ENCODE results near the gene LYSMD2. TPM values are rescaled to one million over a fixed set of nuclear protein-coding genes. Genes with fewer than 3 reads are reported as not detected.

Gene LYSMD2
- total and polyA plus RNA-seq, 9 of the 15 experiments (the other 6 are each of a cell fraction or from before 2014, with no cell fraction given): 4.3 to 30.3 (median 9.8) TPM

- TF ChIP-seq FOXP4 (CRISPR knock-in tag; IDR thresholded peaks at IDR 0.05; ENCODE audit: borderline replicate concordance) (no peak), FOXM1 (IDR thresholded peaks at IDR 0.05; ENCODE audit: low read depth) (peak; percentile 58; the same call in 1 of the 2 replicates), FOXM1 (CRISPR knock-in tag; IDR thresholded peaks at IDR 0.05; ENCODE audit: low read depth) (no peak), EGR1 (conservative IDR thresholded peaks at IDR 0.05) (no peak), PCBP2 (IDR thresholded peaks at IDR 0.05; ENCODE audit: low read depth, low read length, poor library complexity, severe bottlenecking) (no peak), KLF13 (tag; IDR thresholded peaks at IDR 0.05; ENCODE audit: borderline replicate concordance, low read depth) (no peak), POLR3A (IDR thresholded peaks at IDR 0.05; ENCODE audit: borderline replicate concordance, extremely low read depth, insufficient read depth, insufficient read length) (no peak), HNRNPK (IDR thresholded peaks at IDR 0.05; ENCODE audit: low read depth, low read length, poor library complexity, severe bottlenecking) (no peak), ZFP30 (CRISPR knock-in tag; IDR thresholded peaks at IDR 0.05; ENCODE audit: borderline replicate concordance) (no peak)
- TF ChIP-seq, protein P1, sequence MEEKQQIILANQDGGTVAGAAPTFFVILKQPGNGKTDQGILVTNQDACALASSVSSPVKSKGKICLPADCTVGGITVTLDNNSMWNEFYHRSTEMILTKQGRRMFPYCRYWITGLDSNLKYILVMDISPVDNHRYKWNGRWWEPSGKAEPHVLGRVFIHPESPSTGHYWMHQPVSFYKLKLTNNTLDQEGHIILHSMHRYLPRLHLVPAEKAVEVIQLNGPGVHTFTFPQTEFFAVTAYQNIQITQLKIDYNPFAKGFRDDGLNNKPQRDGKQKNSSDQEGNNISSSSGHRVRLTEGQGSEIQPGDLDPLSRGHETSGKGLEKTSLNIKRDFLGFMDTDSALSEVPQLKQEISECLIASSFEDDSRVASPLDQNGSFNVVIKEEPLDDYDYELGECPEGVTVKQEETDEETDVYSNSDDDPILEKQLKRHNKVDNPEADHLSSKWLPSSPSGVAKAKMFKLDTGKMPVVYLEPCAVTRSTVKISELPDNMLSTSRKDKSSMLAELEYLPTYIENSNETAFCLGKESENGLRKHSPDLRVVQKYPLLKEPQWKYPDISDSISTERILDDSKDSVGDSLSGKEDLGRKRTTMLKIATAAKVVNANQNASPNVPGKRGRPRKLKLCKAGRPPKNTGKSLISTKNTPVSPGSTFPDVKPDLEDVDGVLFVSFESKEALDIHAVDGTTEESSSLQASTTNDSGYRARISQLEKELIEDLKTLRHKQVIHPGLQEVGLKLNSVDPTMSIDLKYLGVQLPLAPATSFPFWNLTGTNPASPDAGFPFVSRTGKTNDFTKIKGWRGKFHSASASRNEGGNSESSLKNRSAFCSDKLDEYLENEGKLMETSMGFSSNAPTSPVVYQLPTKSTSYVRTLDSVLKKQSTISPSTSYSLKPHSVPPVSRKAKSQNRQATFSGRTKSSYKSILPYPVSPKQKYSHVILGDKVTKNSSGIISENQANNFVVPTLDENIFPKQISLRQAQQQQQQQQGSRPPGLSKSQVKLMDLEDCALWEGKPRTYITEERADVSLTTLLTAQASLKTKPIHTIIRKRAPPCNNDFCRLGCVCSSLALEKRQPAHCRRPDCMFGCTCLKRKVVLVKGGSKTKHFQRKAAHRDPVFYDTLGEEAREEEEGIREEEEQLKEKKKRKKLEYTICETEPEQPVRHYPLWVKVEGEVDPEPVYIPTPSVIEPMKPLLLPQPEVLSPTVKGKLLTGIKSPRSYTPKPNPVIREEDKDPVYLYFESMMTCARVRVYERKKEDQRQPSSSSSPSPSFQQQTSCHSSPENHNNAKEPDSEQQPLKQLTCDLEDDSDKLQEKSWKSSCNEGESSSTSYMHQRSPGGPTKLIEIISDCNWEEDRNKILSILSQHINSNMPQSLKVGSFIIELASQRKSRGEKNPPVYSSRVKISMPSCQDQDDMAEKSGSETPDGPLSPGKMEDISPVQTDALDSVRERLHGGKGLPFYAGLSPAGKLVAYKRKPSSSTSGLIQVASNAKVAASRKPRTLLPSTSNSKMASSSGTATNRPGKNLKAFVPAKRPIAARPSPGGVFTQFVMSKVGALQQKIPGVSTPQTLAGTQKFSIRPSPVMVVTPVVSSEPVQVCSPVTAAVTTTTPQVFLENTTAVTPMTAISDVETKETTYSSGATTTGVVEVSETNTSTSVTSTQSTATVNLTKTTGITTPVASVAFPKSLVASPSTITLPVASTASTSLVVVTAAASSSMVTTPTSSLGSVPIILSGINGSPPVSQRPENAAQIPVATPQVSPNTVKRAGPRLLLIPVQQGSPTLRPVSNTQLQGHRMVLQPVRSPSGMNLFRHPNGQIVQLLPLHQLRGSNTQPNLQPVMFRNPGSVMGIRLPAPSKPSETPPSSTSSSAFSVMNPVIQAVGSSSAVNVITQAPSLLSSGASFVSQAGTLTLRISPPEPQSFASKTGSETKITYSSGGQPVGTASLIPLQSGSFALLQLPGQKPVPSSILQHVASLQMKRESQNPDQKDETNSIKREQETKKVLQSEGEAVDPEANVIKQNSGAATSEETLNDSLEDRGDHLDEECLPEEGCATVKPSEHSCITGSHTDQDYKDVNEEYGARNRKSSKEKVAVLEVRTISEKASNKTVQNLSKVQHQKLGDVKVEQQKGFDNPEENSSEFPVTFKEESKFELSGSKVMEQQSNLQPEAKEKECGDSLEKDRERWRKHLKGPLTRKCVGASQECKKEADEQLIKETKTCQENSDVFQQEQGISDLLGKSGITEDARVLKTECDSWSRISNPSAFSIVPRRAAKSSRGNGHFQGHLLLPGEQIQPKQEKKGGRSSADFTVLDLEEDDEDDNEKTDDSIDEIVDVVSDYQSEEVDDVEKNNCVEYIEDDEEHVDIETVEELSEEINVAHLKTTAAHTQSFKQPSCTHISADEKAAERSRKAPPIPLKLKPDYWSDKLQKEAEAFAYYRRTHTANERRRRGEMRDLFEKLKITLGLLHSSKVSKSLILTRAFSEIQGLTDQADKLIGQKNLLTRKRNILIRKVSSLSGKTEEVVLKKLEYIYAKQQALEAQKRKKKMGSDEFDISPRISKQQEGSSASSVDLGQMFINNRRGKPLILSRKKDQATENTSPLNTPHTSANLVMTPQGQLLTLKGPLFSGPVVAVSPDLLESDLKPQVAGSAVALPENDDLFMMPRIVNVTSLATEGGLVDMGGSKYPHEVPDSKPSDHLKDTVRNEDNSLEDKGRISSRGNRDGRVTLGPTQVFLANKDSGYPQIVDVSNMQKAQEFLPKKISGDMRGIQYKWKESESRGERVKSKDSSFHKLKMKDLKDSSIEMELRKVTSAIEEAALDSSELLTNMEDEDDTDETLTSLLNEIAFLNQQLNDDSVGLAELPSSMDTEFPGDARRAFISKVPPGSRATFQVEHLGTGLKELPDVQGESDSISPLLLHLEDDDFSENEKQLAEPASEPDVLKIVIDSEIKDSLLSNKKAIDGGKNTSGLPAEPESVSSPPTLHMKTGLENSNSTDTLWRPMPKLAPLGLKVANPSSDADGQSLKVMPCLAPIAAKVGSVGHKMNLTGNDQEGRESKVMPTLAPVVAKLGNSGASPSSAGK (IDR thresholded peaks at IDR 0.05): no peak
Measured at GRCh38 chr15:51731549-51732267, 5.7 kb downstream of the LYSMD2 start (continued).

Data from K562 (cell line).